ENCODE data around the gene CRISPLD2. TPM values are rescaled to one million over a fixed set of nuclear protein-coding genes. Genes with fewer than 3 reads are reported as not detected.
A peak's percentile ranks its signal among the peaks of the same experiment; 100 is the strongest.

Gene CRISPLD2
- total and polyA plus RNA-seq, 2 donors from 2014 or later: 4.8 to 108 TPM

GRCh38 chr16:84907051-84907450, 87.3 kb downstream of the CRISPLD2 start:
- TF ChIP-seq, protein P1, sequence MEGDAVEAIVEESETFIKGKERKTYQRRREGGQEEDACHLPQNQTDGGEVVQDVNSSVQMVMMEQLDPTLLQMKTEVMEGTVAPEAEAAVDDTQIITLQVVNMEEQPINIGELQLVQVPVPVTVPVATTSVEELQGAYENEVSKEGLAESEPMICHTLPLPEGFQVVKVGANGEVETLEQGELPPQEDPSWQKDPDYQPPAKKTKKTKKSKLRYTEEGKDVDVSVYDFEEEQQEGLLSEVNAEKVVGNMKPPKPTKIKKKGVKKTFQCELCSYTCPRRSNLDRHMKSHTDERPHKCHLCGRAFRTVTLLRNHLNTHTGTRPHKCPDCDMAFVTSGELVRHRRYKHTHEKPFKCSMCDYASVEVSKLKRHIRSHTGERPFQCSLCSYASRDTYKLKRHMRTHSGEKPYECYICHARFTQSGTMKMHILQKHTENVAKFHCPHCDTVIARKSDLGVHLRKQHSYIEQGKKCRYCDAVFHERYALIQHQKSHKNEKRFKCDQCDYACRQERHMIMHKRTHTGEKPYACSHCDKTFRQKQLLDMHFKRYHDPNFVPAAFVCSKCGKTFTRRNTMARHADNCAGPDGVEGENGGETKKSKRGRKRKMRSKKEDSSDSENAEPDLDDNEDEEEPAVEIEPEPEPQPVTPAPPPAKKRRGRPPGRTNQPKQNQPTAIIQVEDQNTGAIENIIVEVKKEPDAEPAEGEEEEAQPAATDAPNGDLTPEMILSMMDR (IDR thresholded peaks at IDR 0.05; ENCODE audit: borderline replicate concordance, extremely low read depth, insufficient read depth): no peak
- Histone ChIP-seq H3K4me1 (ENCODE audit: control insufficient read depth in 2 of 3, insufficient read depth in 2 of 3, low read depth in 1 of 3, low read length in 3 of 3) (no peaks in the 10 kb centered on the region), H3K36me3 (ENCODE audit: control insufficient read depth in 2 of 3, insufficient read depth in 3 of 3, low read length in 3 of 3) (no peaks in the 10 kb centered on the region), H3K4me3 (ENCODE audit: low read length in 3 of 3) (no peak overlapping the region), H3K9ac (ENCODE audit: low read length in 3 of 3) (no peak overlapping the region), H3K27ac (ENCODE audit: low read depth in 2 of 2, low read length in 2 of 2) (peak overlapping the region in 1 of 2 donors; percentile 13), H3K9me3 (ENCODE audit: control insufficient read depth in 2 of 3, insufficient read depth in 1 of 3, low read length in 3 of 3) (no peaks in the 10 kb centered on the region), H3K27me3 (ENCODE audit: control insufficient read depth, insufficient read depth, low read length) (no peaks in the 10 kb centered on the region)
- no peak for DNase-seq
- intact Hi-C loops (cut with DNase I): no loop called here
- no peak for FAIRE-seq

DNA sequence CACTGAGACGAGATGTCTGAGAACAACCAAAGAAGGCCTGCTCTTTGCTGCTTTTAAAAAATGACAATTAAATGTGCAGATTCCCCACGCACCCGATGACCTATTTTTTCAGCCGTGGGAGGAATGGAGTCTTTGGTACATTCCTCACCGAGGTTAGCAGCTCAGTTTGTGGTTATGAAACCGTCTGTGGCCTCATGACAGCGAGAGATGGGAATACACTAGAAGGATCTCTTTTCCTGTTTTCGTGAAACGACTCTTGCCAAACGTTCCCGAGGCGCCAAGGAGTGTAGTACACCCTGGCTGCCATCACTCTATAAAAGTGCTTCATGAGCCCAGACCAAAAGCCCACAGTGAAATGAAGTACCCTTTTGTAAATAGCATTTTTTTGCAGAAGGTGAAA, 87.8 kb downstream of the CRISPLD2 start:
- Histone ChIP-seq H3K4me1 (ENCODE audit: control insufficient read depth in 2 of 3, insufficient read depth in 2 of 3, low read depth in 1 of 3, low read length in 3 of 3) (no peaks in the 10 kb centered on the region), H3K9me3 (ENCODE audit: control insufficient read depth in 2 of 3, insufficient read depth in 1 of 3, low read length in 3 of 3) (no peaks in the 10 kb centered on the region), H3K27me3 (ENCODE audit: control insufficient read depth, insufficient read depth, low read length) (no peaks in the 10 kb centered on the region), H3K9ac (ENCODE audit: low read length in 3 of 3) (no peak overlapping the region), H3K4me3 (ENCODE audit: low read length in 3 of 3) (no peak overlapping the region), H3K36me3 (ENCODE audit: control insufficient read depth in 2 of 3, insufficient read depth in 3 of 3, low read length in 3 of 3) (no peaks in the 10 kb centered on the region), H3K27ac (ENCODE audit: low read depth in 2 of 2, low read length in 2 of 2) (peak overlapping the region in 1 of 2 donors; percentile 13)
- FAIRE-seq (no peak), DNase-seq (no peak)
- intact Hi-C loops (cut with DNase I): no loop called here
- TF ChIP-seq, protein P1 (IDR thresholded peaks at IDR 0.05; ENCODE audit: borderline replicate concordance, extremely low read depth, insufficient read depth): no peak

DNA sequence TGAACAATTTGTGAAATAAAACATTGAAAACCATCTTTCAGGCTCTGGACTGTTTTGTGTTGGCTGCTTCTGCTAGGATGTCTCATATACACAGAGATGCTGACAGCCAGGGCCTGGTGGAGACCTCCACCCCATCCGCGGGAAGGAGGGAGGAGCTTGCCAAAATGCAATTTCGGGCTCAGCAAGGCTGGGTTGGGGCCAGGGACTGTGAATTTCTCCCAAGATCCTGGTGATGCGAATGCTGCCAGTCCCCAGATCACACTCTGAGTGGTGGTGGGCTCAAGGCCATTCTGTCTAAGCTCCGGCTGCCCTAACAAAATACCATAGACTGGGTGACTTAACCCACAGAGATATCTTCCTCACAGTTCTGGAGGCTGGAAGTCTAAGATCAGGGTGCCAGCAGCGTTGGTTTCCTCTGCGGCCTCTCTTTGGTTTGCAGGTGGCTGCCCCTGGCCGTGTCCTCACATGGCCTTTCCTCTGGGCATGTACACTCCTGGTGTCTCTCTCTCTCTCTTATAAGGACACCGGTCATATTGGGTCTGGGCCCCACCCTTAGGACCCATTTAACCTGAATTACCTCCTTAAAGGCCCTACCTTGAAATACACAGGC, 89.8 kb downstream of the CRISPLD2 start:
- no peaks in the 10 kb centered on the region for H3K27me3 ChIP-seq (ENCODE audit: control insufficient read depth, insufficient read depth, low read length)
- DNase-seq (no peak), FAIRE-seq (no peak)
- intact Hi-C loops (cut with DNase I): no loop called here
- TF ChIP-seq, protein P1 (IDR thresholded peaks at IDR 0.05; ENCODE audit: borderline replicate concordance, extremely low read depth, insufficient read depth): no peak
- H3K36me3 ChIP-seq (ENCODE audit: control insufficient read depth in 2 of 3, insufficient read depth in 3 of 3, low read length in 3 of 3): no peaks in the 10 kb centered on the region
- no peak overlapping the region for H3K27ac ChIP-seq (ENCODE audit: low read depth in 2 of 2, low read length in 2 of 2)
- no peaks in the 10 kb centered on the region for H3K9me3 ChIP-seq (ENCODE audit: control insufficient read depth in 2 of 3, insufficient read depth in 1 of 3, low read length in 3 of 3)
- H3K4me3 ChIP-seq (ENCODE audit: low read length in 3 of 3): no peak overlapping the region
- H3K9ac ChIP-seq (ENCODE audit: low read length in 3 of 3): no peak overlapping the region
- no peaks in the 10 kb centered on the region for H3K4me1 ChIP-seq (ENCODE audit: control insufficient read depth in 2 of 3, insufficient read depth in 2 of 3, low read depth in 1 of 3, low read length in 3 of 3)

Data from kidney (tissue), 14 donors.